Activated T-helper 17 cell treated with anti-CD3 and anti-CD28 coated beads, Interleukin-2, amount 50 U/mL, for 72 hours (primary cell): ENCODE measurements around the gene ERF. TPM values are rescaled to one million over a fixed set of nuclear protein-coding genes. Genes with fewer than 3 reads are reported as not detected.

Source experiments
- ATAC-seq: fragments of 150-1000 bp; cut with Tn5 transposase; replicated peaks from 2 replicates; pipeline ENCODE4 v1.10.0; 2021; ENCODE audit warnings: mild to moderate bottlenecking, moderate library complexity
- H3K27ac Mint-ChIP-seq: one replicate; pipeline ENCODE4 v1.8.0; 2022; ENCODE audit warnings: mixed read lengths
- H3K27me3 Mint-ChIP-seq: one replicate; pipeline ENCODE4 v1.8.0; 2022; ENCODE audit warnings: mixed read lengths
- H3K36me3 Mint-ChIP-seq: one replicate; pipeline ENCODE4 v1.8.0; 2022; ENCODE audit warnings: low read depth, mild to moderate bottlenecking, mixed read lengths
- H3K4me1 Mint-ChIP-seq: one replicate; pipeline ENCODE4 v1.8.0; 2022; ENCODE audit warnings: mixed read lengths
- H3K4me3 Mint-ChIP-seq: one replicate; pipeline ENCODE4 v1.8.0; 2022; ENCODE audit warnings: mild to moderate bottlenecking, mixed read lengths
- H3K9me3 Mint-ChIP-seq: one replicate; pipeline ENCODE4 v1.8.0; 2022; ENCODE audit warnings: mixed read lengths
- total RNA-seq, 2 donors: library from RNA; stranded (reverse); gene quantifications; one replicate each; pipeline ENCODE4 v1.2.3, GENCODE V29; 2022

ERF gene
- total RNA-seq, 2 donors from 2014 or later: 44.8 to 49.7 TPM

DNA sequence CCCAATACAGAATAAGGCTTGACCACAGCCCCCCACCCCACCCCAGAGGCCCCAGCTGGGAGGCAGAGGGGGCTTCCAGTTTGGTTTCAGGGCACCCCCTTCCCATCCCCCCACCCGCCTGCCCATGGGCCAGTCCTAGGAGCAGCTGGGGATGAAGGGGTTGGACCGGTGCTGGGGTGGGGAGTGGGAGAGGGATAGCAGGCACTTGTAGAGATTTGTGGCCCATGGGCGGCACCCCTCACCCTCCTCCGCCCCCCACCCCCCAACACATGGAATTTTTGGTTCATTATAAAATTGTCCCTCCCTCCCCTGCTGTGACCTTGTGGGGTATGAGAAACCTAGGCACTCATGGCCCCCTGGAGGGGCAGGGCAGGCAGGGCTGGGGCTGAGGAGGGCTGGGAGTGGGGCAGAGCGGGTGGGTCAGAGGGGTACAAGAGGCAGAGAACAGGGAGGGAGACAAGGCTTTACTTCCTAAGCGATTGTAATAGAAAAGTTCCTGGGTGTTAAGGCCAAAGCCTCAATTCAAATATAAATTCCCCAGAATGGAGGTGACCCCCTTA is 7.2 kb downstream of the ERF start:
- H3K27ac Mint-ChIP-seq: no peak overlapping the region
- no peak for ATAC-seq
- H3K4me1 Mint-ChIP-seq: peaks cover 16% of the 10 kb centered on the region
- no peaks in the 10 kb centered on the region for H3K9me3 Mint-ChIP-seq
- H3K27me3 Mint-ChIP-seq: no peaks in the 10 kb centered on the region
- no peak overlapping the region for H3K4me3 Mint-ChIP-seq
- H3K36me3 Mint-ChIP-seq: peaks cover 36% of the 10 kb centered on the region

GRCh38 chr19:42246922-42247639 is 7.8 kb downstream of the ERF start:
- H3K4me3 Mint-ChIP-seq: no peak overlapping the region
- H3K27ac Mint-ChIP-seq: peak overlapping the region; percentile 6
- peaks cover 34% of the 10 kb centered on the region for H3K36me3 Mint-ChIP-seq
- H3K9me3 Mint-ChIP-seq: no peaks in the 10 kb centered on the region
- ATAC-seq: no peak
- H3K27me3 Mint-ChIP-seq: no peaks in the 10 kb centered on the region
- peaks cover 12% of the 10 kb centered on the region for H3K4me1 Mint-ChIP-seq

DNA sequence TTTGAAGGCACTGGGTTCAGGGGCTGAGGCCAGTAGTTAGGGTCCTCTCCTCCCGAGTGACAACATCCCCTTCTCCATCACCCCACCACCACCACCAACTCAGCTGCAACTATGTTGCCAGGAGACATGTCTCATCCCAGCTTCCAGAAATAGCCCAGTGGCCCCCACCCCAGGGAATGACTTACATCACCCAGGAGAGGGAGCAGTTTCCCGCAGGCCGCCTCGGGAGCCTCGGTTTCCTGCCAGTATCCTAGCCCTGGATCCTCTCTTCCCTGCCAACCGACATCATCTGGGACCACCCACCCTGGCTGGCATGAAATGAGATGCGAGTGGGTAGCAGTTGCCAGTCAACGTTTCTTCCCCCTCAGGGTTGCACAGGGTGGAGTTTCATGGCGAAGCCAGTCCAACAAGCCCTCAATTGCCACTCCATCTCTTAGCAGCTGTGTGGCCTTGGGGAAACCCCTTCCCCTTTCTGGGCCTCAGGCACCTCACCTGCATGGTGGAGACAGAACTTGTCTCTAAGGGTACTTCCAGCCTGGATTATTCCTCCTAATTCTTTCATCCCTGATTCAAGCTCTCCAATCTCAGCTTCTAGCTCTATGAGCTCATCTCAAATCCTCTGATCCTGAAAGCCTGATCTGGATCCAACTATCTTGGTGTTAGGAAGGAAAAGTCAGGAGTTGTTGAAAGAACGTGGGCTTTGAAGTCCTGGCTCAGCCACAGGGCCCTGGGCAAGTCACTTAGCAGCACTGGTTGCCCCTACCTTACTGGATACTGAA is 8.6 kb downstream of the ERF start:
- H3K9me3 Mint-ChIP-seq: no peaks in the 10 kb centered on the region
- no peak for ATAC-seq
- H3K27ac Mint-ChIP-seq: peak overlapping the region; percentile 91
- H3K4me1 Mint-ChIP-seq: peaks cover 6% of the 10 kb centered on the region
- peak overlapping the region; percentile 92 for H3K4me3 Mint-ChIP-seq
- H3K27me3 Mint-ChIP-seq: no peaks in the 10 kb centered on the region
- H3K36me3 Mint-ChIP-seq: peaks cover 28% of the 10 kb centered on the region

DNA sequence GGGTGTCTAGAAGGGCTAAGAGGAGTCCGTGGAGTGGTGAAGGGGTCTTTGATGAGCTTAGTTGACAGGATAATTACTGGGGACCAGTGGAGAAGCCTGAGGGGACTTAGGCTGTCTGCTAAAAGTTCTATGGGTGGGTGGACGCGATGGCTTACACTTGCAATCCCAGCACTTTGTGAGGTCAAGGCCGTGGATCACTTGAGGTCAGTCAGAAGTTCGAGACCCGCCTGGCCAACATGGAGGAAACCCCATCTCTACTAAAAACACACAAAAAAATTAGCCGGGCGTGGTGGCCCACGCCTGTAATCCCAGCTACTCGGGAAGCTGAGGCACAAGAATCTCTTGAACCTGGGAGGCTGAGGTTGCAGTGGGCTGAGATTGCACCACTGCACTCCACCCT is 9.7 kb downstream of the ERF start:
- no peak for ATAC-seq
- Mint-ChIP-seq H3K4me3 (peak overlapping the region; percentile 92), H3K36me3 (peaks cover 34% of the 10 kb centered on the region), H3K4me1 (peaks cover 10% of the 10 kb centered on the region), H3K27me3 (no peaks in the 10 kb centered on the region), H3K9me3 (no peaks in the 10 kb centered on the region), H3K27ac (peak overlapping the region; percentile 91)

- peaks cover 17% of the 10 kb centered on the region for H3K4me1 Mint-ChIP-seq
- H3K36me3 Mint-ChIP-seq: peaks cover 34% of the 10 kb centered on the region
- peak overlapping the region; percentile 92 for H3K4me3 Mint-ChIP-seq
- H3K27ac Mint-ChIP-seq: peak overlapping the region; percentile 91
- peak; percentile 62 for ATAC-seq
- H3K27me3 Mint-ChIP-seq: no peaks in the 10 kb centered on the region
- H3K9me3 Mint-ChIP-seq: no peaks in the 10 kb centered on the region
These were observed 10.3 kb downstream of the ERF start for GRCh38 chr19:42244347-42245220.

DNA sequence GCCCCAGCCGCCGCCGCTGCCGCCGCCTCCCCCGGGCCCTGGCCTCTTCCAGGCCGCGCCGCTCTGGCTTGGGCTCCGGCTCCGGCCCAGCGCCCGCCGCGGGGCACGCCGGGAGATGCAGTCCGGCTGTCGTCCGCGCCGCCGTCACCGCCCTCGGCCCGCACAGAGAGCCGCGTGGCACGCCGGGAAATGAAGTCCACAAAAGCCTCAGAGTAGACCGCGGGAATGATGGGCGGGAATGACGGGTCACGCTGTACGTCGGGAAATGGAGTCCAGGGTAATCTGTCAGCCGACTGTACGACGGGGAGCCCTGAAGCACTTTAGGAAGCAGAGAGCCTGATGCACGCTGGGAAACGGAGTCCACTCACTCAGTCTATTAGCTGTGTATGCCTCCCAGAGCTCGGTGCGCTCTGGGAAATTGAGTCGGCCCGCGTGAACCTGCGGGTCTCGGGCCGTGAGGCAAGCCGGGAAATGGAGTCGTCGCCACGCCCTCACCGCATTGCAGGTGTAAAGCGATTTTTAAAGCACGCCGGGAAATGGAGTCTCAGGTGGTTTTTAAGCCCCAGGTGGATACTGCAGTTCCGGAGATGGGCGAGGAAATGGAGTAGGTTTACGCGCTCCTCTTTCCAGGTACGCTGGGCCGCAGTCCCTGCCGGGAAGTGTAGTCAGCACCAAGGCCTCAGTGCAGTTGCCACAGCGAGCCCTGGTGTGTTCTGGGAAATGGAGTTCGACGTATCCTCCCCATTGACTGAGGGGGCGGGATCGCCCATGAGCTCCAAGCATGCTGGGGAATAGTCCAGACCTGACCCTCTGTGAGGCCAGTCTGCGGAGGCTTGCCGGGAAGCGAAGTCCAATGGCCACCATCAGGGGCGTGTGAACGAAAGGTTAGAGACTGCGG is 12.2 kb downstream of the ERF start, which contains the start of gene GSK3A:
TSS of gene GSK3A (minus strand) at position 91 of the 898 bp plus-strand sequence. CDS start 137 bp downstream, outside the sequence.
- H3K36me3 Mint-ChIP-seq: peaks cover 39% of the 10 kb centered on the region
- peaks cover 23% of the 10 kb centered on the region for H3K4me1 Mint-ChIP-seq
- peak within 1 kb of the TSS; percentile 93 for H3K27ac Mint-ChIP-seq
- peak; percentile 80 for ATAC-seq
- H3K27me3 Mint-ChIP-seq: no peaks in the 10 kb centered on the region
- no peaks in the 10 kb centered on the region for H3K9me3 Mint-ChIP-seq
- H3K4me3 Mint-ChIP-seq: peak within 1 kb of the TSS; percentile 92

DNA sequence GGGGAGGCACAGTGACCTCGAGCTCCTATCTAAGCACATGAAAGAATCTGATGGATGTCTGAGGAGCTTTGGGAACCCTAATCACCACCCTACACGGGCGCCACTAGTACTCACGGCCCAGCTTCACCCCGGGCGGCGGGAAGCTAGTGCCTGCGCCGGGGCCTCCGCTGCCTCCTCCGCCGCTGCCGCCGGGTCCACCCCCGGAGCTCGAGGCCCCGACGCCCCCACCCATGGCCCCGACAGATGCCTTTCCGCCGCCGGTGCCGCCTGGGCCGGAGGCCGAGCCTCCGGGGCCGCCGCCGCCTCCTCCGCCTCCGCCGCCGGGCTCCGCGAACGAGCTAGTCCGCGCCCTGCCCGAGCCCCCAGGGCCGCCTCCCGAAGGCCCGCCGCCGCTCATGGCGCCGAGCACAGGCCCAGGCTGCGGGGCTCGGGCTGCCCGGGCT is 12.8 kb downstream of the ERF start:
- Mint-ChIP-seq H3K27me3 (no peaks in the 10 kb centered on the region), H3K4me3 (peak overlapping the region; percentile 92), H3K9me3 (no peaks in the 10 kb centered on the region), H3K36me3 (peaks cover 43% of the 10 kb centered on the region), H3K4me1 (peaks cover 23% of the 10 kb centered on the region), H3K27ac (peak overlapping the region; percentile 93)
- no peak for ATAC-seq

DNA sequence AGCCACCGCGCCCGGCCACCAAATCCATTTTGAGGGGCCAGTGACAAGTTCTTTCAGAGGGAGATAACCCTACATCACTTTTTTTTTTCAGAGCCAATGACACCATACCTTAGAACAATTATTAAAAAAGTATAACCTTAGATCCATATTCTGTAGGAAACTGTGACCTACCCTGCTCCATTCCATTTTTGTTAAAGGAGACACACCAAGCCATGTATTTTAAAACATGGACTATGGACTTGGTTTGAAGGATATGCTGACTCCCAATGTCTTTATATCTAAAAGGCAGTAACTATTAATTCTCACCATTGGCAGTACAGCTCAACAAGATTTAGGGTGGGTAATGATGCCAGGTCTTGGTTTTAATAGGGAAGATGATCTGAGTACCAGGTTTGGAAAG is 13.6 kb downstream of the ERF start:
- Mint-ChIP-seq H3K4me3 (peak overlapping the region; percentile 92), H3K4me1 (peaks cover 28% of the 10 kb centered on the region), H3K36me3 (peaks cover 51% of the 10 kb centered on the region), H3K9me3 (no peaks in the 10 kb centered on the region), H3K27ac (peak overlapping the region; percentile 69), H3K27me3 (no peaks in the 10 kb centered on the region)
- ATAC-seq: no peak

DNA sequence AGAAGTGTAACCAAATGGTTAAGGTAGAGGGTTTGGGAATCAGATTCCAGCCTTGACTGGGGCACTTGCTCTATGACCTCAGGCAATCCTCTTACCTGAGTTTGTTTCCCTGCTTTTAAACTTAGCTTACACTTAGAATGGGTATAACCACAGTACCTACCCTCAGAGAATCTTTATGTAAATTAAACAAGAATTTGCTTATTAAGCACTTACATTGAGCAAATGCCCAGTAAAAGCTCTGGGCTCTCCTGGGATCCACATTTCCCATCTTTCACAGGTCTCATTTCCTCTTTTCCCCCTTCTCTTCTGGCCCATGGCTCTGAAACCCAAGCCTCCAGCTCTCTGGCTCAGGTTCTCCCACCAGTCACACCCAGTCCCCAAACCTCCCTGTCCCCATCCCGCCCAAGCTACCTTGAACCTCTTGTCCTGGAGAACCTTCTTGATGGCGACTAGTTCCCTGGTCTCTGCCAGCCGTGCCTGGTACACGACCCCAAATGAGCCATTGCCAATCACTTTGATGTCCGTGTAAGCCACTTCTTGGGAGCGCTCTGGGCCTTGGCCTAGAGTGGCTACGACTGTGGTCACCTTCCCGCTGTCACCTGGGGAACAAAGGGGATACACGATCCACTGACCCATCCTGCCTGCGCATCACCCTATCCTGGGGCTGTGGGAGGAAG is 15.2 kb downstream of the ERF start:
- peak overlapping the region; percentile 69 for H3K27ac Mint-ChIP-seq
- H3K4me3 Mint-ChIP-seq: peak overlapping the region; percentile 92
- no peaks in the 10 kb centered on the region for H3K9me3 Mint-ChIP-seq
- no peak for ATAC-seq
- H3K36me3 Mint-ChIP-seq: peaks cover 66% of the 10 kb centered on the region
- H3K27me3 Mint-ChIP-seq: no peaks in the 10 kb centered on the region
- peaks cover 25% of the 10 kb centered on the region for H3K4me1 Mint-ChIP-seq

- H3K36me3 Mint-ChIP-seq: peaks cover 90% of the 10 kb centered on the region
- no peaks in the 10 kb centered on the region for H3K27me3 Mint-ChIP-seq
- peak overlapping the region; percentile 48 for H3K27ac Mint-ChIP-seq
- H3K9me3 Mint-ChIP-seq: no peaks in the 10 kb centered on the region
- peaks cover 20% of the 10 kb centered on the region for H3K4me1 Mint-ChIP-seq
- H3K4me3 Mint-ChIP-seq: no peak overlapping the region
- no peak for ATAC-seq
These were observed 19.7 kb downstream of the ERF start for GRCh38 chr19:42235181-42235580.

DNA sequence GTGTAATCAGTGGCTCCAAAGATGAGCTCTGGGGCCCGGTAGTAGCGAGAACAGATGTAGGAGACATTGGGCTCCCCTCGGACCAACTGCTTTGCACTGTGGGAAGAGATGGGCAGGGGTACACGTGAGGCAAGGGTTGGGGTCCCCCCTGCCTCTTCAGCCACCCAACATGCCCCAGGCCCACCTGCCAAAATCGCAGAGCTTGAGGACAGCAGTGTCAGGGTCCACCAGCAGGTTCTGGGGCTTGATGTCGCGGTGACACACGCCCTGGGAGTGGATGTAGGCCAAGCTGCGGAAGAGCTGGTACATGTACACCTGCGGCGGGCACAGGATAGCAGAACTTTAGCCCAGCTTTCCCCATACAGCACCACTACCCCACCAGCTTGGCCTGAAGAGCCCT is 20.6 kb downstream of the ERF start:
- Mint-ChIP-seq H3K4me3 (no peak overlapping the region), H3K9me3 (no peaks in the 10 kb centered on the region), H3K27me3 (no peaks in the 10 kb centered on the region), H3K27ac (no peak overlapping the region), H3K4me1 (peaks cover 12% of the 10 kb centered on the region), H3K36me3 (peaks cover 90% of the 10 kb centered on the region)
- no peak for ATAC-seq

DNA sequence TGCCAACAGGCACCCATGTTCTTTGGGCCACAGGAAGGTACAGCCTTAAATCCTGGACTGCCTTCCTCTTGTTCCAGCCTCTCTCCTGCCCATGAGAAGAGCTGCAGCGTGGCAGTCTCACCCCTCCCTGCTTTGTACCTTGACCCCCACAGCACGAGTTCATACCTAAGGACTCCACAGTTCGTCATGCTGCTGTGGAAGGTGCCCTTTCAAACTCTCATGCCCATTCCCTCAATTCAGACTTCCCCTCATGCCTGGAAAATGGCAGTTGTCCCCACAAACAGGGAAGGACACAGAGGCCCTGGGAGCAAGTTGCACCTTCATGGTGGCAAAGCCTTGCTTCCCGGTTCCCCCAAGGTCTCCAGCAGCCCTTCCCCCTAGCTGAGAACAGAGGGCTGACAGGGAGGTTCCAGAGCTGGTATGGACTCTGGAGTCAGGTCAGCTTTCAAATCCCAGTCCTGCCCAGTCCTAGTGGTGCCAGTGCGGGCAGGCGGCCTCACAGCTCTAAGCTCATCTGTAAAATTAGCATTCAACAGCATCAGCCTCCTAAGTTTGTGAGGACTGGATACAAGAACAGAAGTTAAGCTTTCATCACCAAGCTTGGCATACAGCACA is 21.1 kb downstream of the ERF start:
- Mint-ChIP-seq H3K4me3 (no peak overlapping the region), H3K27ac (peak overlapping the region; percentile 58), H3K27me3 (no peaks in the 10 kb centered on the region), H3K4me1 (peaks cover 10% of the 10 kb centered on the region), H3K9me3 (no peaks in the 10 kb centered on the region), H3K36me3 (peaks cover 90% of the 10 kb centered on the region)
- ATAC-seq: no peak
